GM12891 (cell line): ENCODE data around the gene DLG1.

ENCODE experiments used
- PAX5 ChIP-seq: IDR thresholded peaks from 2 replicates; pipeline ENCODE4 v1.6.1; 2011; ENCODE audit warnings: low read length, moderate library complexity, mild to moderate bottlenecking; ENCODE audit not compliant: insufficient read depth, severe bottlenecking
- POLR2A ChIP-seq: IDR thresholded peaks from 2 replicates; pipeline ENCODE4 v1.6.1; 2011; ENCODE audit warnings: low read depth, low read length, control low read depth
- POLR2AphosphoS5 ChIP-seq: IDR thresholded peaks from 2 replicates; pipeline ENCODE4 v1.6.1; 2011; ENCODE audit warnings: low read depth, low read length, control low read depth
- POU2F2 ChIP-seq: IDR thresholded peaks from 2 replicates; pipeline ENCODE4 v1.6.1; 2011; ENCODE audit warnings: low read depth, mild to moderate bottlenecking, control low read depth, low read length, moderate library complexity
- SPI1 ChIP-seq: IDR thresholded peaks from 2 replicates; pipeline ENCODE4 v1.6.1; 2011; ENCODE audit warnings: low read depth, low read length, control low read depth
- TAF1 ChIP-seq: IDR thresholded peaks from 2 replicates; pipeline ENCODE4 v1.6.1; 2011; ENCODE audit warnings: low read depth, low read length, control low read depth

DNA sequence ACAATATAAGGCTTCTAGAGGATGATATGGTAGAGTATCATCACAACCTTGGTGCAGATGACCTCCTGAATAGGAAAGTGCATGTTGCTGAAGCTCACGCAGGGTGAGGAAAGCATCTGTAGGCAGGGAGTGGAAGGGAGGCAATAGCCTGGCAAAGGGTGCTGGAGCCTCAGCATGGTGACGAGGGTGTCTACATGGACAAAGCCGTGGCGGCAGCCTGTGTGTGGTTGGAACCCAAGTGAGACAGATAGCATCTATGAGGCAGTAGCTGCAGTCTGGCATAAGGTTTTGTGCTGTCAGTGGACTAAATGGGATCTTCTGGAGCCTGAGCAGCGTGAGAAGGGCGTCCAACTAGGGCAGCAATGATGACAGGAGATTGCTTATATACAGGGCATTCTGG, 132.5 kb downstream of the DLG1 start:
- no peak for TF ChIP-seq POLR2AphosphoS5
- TF ChIP-seq POLR2A, result no peak
- TF ChIP-seq TAF1, result no peak
- TF ChIP-seq POU2F2, result no peak
- no peak for TF ChIP-seq SPI1
- TF ChIP-seq PAX5, result no peak
